NOMO-1 treated with DMSO at 0.1 percent for 48 hours (cell line): Measurements from ENCODE around the gene OR5K1.

Experiments
- DNase-seq: peaks from one replicate; lab custom pipeline; 2025; ENCODE audit not compliant: unreplicated experiment; lab: John Stamatoyannopoulos, UW

Gene OR5K1

GRCh38 chr3:98513736-98514135, 50.7 kb downstream of the OR5K1 start:
- no peak for DNase-seq

DNA sequence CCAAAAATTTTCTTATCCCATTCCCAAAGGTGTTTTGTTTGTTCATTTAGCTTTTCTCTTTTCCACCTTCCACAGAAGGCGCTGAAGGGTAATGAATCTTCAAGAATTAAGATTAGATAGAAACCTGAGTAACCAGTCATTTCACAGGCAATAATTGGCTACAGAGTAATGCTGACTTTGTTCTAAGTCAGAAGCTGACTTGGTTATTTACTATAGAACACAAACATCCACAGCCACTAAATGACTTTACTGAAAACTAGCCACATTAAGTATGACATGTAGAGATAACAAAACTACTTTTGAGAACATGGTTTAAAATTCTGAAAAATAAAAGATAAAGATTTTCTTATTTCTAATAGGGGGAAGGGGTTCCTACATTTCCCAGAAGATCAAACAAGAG, 51.9 kb downstream of the OR5K1 start:
- DNase-seq: no peak

DNA sequence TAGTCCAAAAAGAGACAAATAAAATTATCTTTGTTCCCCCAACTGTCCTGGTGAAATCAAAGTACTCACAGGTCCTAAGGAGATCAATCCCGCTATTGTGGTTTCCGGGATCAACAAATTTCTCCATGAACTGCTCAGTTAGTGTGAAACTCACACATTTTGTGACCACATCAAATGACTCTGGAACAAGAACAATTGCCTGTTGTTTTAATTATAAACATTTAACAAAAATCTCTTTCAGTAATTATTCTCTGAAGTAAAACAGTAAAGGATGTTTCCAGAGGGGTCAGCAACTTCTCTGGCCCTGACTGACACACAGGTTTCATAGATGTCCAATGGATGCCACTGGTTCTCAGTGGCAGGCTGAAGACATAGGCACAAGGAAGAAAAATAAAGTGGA, 55.8 kb downstream of the OR5K1 start:
- no peak for DNase-seq

GRCh38 chr3:98519351-98519750, 56.4 kb downstream of the OR5K1 start:
- DNase-seq: no peak

- peak; percentile 58 for DNase-seq
Measured at GRCh38 chr3:98521897-98522543, 59.0 kb downstream of the OR5K1 start.
